D341Med (cell line): Measurements from ENCODE around the gene FAM114A1.
A peak's percentile ranks its signal among the peaks of the same experiment; 100 is the strongest.
"Not testable (repeated sequence)": the region's sequence is repeated elsewhere in the genome, so short reads cannot be mapped to it uniquely, and the experiment has no call there.

Experiments used
- DNase-seq: peaks from one replicate; pipeline ENCODE4 v3.0.0; 2012; ENCODE audit warnings: low spot score

FAM114A1 gene

DNA sequence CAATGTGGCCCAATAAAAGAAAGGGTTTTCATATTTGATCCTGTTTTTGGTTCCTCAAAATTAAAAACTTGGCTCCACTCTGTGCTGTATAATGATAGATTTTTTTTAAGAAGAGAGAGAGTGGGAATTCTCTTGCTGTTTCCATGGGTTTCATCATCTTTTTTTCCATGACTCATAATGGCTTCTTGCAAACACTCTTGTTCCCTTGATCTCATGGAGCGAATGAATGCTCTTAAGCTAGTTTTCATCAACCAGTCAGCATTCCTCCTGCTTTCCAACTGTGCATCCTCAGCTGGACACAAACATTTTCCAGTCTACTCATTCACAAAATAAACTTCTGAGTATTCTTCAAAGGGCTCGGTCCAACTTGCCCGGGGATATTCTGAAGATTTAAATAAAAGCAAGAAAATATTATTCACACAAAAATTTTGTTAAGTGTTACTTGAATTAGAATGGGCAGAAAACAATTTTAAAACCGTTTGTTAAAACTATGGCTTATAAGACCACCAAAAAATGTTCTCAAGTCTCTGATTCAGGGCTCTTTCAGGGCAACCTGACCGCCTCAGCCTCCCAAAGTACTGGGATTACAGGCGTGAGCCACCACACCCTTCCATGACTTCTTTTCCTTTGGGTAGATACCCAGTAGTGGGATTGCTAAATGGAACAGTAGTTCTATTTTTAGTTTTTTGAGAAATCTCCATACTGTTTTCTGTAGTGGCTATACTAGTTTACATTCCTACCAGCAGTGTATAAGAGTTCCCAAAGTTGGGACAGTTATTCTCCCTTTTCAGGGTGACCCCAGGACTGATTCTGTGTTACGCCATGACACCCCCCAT is 99.9 kb downstream of the FAM114A1 start:
- DNase-seq, result no peak

DNA sequence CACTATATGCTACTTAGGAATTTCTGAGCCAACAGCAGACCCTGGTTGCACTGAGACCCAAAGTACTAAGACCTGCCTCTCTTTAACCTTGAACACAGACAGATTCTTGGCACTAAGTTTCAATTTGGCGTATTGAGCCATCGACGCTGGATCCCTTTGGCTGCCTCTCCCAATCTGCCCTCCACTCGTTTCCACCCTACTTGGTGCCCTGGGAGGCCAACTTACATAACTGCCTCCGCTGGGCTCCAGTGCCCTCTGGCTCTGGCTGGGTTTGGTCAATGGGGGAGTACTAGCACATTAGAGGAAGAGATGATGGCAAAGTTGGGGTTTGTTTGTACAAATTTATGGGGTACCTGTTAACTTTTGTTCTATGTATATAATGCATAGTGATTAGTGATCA is 101.1 kb downstream of the FAM114A1 start:
- no peak for DNase-seq

DNA sequence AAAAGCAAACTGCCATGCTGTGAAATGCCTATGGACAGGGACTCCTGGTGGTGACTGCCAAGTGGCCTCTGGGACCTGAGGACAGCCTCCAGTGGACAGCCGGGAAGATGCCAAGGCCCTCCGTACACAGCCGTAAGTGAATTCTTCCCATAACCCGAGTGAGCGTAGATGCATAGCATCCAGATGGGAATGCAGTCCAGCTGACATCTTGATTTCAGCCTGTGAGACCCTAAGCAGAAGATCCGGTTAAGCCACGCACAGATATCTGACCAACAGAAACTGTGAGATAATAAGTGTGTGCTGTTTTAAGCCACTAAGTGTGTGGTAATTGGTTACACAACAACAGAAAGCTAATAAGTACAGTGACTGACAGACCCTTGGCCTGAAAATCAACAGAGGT is 108.7 kb downstream of the FAM114A1 start:
- no peak for DNase-seq

DNA sequence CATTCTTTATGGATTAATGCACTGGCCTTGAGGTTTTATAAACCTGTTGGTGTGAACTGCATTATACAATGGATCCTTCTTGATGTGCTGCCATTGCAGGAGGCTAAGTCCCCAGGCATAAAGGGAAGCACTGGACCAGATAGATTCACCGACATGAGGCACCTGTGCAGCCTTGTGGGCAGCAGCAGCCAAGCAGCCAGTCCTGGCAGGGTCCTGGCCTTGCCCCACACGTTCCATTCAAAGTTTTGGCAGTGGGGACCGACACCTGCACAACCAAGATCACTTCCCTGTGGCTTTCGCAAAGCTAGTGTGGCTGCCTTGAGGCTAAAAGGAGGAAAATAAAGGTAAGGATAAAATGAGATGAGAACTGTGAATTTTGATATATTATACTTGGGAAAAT is 111.5 kb downstream of the FAM114A1 start:
- DNase-seq, result no peak

DNA sequence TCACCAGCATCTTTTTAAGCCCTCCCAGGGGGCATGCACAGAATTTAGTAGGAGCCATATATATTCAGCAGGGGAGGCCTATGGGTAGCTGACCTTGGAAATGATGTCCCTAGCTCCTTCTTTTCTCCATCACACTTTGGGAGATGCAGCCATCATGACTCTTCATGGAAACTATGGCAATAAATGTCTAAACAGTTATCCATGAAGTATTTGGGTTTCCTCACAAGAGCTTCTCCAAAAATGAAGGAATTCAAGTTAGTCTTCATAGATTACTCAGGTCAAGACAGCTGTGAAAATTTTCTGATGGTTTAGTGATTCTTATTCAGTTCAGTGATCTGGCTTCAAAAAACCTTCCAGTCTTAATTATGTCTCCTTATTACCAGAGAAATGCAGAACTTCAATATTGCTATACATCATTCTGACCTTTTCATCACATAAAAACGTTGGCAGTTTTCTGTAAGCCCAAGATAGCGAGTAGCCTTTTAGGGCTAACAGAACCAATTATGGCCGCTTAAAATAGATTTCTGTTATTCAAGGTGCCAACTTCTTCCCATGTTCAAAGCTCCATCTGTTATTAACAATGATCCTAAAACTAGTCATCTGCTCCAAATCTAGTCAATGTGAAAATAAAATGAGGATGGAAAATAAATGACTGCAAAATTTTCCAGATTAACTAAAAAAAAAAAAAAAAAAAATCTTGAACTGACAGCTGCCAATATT is 112.1 kb downstream of the FAM114A1 start:
- no peak for DNase-seq

DNA sequence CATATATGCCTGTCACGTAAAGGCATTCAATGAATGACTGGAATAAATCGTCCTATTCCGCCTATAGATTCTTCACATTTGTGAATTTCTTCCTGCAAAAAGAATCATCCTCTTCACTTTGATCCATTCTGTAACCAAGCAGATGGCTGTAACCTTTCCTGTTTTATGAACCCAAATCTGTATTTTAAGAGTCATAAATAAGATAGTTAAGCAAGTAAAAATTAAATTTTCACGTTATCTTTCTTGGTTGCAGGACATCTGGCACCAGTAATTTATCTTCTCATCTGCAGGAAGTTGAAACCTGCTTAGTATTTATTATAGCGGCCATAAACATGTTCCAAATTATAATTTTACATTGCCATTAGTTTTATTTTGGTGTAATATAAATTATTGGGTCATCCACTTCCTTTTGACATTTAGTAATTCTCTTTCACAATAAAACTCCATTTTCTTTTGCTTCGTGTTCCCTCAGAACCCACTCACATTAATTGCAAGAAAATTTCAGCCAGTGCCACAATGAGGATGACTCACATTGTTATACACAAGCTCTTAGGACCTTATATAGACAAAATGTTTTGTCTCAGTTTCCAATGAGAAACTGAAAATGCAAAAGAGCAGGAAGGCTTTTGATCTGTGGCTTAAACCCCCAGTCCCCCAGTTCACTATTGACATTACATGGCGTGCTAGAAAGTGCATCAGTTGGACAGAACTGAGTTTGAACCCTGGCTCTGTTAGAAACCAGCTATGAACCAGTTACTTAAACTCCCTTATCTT is 113.5 kb downstream of the FAM114A1 start:
- DNase-seq, result no peak

DNA sequence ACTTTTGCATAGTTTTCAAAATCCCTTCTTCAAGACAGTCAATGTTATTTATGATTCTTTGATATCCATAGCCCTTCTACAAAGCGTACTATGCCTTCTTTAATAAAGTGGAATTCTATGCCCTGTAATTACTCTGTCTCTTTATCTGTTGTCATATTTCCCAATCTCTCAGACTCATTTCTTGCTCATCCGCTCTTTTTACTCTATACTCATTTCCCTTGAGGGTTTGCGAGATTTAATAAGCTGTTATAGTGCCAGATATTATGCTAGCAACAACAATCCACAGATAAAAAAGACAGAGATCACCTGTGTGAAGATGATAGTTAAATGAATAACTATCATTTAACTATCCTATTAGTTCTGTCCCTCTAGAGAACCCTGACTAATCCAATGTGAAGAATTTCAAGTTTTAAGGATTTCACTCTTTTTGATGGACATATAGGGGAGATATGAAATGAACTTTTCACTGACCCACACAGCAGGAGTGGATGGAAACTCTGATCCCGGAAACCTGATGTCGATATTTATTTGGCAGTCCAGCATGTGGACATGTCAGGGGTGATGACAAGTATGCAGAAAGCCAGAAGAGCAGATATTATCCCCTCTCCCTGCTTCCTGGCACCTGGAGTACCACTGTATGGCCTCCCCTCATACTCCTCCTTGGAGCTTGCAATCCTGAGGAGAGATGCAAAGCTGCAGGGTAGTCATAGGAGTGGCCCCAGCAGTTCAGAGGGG is 114.9 kb downstream of the FAM114A1 start:
- DNase-seq, result no peak

DNA sequence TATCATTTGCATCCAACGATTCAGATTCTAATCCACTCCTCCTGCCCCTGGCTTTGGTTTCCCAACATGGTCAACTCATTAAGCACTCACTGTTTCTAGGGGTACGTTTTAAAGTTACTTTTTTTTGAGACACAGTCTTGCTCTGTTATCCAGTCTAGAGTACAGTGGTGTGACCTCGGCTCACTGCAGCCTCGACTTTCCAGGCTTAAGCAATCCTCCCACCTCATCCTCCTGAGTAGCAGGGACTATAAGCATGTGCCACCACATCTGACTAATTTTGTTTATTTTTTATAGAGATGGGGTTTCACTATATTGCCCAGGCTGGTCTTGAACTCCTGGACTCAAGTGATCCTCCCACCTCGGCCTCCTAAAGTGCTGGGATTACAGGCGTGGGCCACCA is 115.7 kb downstream of the FAM114A1 start:
- DNase-seq, result no peak

DNA sequence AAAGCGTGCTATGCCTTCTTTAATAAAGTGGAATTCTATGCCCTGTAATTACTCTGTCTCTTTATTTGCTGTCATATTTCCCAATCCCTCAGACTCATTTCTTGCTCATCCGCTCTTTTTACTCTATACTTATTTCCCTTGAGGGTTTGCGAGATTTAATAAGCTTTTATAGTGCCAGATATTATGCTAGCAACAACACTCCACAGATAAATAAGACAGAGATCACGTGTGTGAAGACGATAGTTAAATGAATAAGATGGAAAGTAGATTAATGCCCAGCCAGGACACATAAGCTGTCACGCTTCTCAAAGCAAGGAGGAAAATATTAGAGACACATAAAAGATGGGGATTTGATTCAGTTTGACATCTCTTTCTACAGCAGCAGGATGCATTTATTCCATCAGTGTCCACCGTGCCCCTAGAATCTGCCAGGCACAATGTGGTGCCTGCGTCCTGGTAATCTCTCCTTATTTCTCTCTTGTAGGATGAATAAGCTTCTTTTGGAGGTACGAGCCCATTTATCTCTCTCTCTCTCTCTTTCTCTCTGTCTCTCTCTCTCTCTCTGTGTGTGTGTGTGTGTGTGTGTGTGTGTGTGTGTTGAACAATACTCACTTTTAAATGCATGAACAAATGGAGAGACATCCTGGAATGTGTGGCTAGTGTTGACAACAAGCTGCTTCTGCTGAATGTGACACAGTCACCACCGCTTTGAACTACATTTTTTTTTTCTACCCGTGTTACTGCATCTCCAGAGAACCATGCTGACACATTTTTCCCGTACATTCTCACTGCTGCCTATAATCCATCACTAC is 116.4 kb downstream of the FAM114A1 start:
- peak; percentile 28 for DNase-seq

DNA sequence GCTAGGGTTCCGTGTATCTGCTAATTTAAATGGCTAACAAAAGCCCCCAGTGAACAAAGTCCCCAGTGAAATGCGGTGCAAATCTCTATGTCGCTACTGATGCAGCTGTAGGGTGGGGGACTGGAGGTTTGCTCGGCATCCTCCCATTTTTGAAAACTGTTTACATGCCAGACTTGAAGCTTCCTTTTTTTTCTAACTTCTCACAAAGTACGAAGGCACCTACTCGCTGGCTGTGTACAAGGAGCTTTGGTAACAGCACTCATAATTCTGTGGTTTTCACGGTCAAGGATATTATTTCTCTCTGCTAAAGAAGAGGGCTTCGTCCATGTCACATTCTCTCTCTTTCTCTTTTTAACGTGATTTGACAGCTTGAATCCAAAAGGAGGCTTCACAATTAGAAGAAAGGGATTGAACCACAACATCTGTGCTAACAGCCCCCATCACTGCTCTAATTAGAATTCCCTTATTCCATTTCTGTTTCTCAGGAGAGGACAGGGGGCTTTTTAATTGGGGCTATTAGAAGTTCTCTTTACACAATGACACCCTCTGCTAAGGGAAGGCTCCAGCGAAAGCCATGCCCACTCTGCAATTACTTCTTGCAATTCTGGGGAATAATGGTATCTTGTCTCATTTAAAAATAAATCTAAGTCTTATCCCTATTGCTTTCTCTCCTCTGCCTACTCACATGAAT is 117.9 kb downstream of the FAM114A1 start:
- DNase-seq, result no peak

DNA sequence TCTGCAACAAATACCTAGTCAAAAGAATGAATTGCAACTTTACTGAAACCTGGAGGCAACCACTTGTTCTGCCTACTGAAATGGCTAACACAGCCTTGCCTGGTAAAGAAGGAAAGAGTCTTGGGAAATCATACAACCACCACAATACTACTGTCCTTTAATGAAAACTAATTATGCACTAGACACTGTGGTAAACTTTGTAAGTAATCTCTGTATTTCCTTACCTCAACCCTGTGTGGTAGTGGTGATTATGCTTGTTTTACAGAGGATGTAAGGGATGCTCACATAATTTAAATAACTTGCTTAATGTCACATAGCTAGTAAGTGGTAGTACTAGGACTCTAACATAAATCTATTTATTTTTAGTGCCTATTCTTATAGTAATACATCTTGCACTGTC is 119.9 kb downstream of the FAM114A1 start:
- DNase-seq, result no peak

DNA sequence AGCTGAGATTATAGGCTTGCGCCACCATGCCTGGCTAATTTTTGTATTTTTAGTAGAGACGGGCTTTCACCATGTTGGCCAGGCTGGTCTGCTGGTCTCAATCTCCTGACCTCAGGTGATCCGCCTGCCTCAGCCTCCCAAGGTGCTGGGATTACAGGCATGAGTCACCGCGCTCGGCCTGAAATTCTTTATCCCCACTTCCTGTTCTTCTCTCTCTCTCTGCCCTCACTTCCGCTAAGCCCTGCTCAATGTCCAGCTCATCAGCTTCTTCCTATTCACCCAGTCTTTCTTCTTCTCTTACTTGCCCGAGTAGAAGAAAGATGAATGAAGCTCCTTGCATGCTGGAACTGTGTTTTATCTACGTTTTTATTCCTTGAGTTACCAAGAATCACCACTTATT is 120.7 kb downstream of the FAM114A1 start:
- DNase-seq, result not testable (repeated sequence)

DNA sequence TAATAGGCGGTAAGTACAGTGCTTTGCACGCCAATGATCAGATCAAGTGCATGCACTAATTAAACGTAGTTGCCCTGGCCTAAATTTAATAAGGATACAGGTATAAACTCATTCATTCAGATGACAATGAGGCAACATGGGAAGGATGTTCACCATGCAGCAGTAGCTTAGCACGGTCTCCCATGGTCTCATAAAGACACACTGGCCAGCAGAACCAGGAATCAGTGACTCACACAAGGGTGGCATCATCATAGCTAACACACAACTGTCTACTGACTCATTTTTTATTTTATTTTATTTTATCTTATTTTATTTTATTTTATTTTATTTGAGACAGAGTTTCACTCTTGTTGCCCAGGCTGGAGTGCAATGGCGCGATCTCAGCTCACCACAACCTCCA is 121.9 kb downstream of the FAM114A1 start:
- no peak for DNase-seq

DNA sequence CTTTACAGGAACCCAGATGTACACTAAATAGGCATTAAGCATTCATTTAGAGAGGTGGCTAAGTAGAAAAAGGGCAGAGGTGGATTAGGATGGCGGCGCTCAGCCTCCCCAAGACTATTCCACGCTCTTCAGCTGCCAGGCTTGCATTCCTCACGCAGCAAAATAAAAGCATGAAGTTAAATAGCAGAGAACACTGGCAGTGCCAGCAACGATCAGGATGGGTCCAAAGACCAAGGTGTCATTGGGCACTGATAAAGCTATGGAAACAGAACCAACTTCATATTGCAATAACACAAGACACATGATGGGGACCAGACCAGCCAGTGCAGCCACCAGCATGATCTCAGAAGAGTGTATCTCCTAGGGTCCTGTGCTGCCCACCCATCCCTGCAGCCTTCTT is 122.6 kb downstream of the FAM114A1 start:
- no peak for DNase-seq

DNA sequence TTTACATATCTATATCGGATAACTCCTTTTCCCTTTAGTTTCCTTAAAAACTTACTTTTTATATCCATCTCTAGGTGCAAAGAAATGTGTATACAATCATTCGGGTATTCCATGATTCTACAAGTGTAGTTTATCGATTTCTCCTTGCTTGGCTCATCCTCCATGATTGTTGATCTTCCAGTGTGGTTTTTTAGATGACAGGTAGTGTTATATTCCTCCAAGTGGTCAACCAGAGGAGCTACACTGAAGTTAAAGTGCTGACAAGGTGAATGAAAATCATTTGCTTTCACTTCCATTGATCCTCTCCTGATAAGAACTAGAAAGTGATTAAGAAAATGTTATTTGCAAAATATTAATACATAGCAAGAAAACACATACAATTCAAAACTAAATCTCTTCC is 126.1 kb downstream of the FAM114A1 start:
- no peak for DNase-seq

DNA sequence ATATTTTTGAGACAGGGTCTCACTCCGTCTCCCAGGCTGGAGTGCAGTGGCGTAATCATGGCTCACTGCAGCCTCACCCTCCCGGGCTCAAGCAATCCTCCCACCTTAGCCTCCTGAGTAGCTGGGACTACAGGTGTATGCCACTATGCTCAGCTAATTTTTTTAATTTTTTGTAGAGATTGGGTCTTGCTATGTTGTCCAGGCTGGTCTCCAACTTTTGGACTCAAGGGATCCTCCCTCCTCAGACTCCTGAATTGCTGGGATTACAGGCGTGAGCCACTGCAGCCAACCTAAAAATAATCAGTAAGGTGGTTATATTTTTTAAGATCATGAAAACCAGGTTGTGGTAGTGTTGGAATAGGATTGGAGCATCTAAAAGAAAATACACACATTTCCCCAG is 126.5 kb downstream of the FAM114A1 start:
- no peak for DNase-seq
